Measurements from ENCODE around the gene NDST1. TPM values are rescaled to one million over a fixed set of nuclear protein-coding genes. Genes with fewer than 3 reads are reported as not detected.

Gene NDST1
- polyA plus RNA-seq, 1 of the 3 experiments (the other 2 are of a cell fraction) = 29.2 TPM

GRCh38 chr5:150506571-150507473, 1.1 kb upstream of the NDST1 start:
- CTCF ChIA-PET = interaction anchor here (0.6 to 3.5 kb wide), 5 partner anchors 14 to 48 kb away, joined by 3 to 14 read pairs (median 4); no protein-coding TSS in a partner anchor
- H3K27ac ChIP-seq (ENCODE audit: low read depth in 2 of 2, low read length in 1 of 2) = peak overlapping the region in 1 of 2 experiments; percentile 51; a peak in 2 of 4 replicates
- POLR2A ChIA-PET = interaction anchor here (1.4 kb wide), 1 partner anchor 16 kb away, joined by 3 read pairs; no protein-coding TSS in a partner anchor

GRCh38 chr5:150508277-150508640, 328 bp downstream of the NDST1 start:
- POLR2A ChIA-PET = no interaction called here

More at GRCh38 chr5:150506571-150507473, 1.1 kb upstream of the NDST1 start:
- peaks cover 94% of the 10 kb centered on the region for H3K79me2 ChIP-seq (ENCODE audit: insufficient read depth)
- H3K9ac ChIP-seq = no peak overlapping the region
- TF ChIP-seq CHD2 (IDR thresholded peaks at IDR 0.05; ENCODE audit: low read length, partially characterized antibody) (no peak), USF1 (IDR thresholded peaks at IDR 0.05; ENCODE audit: borderline replicate concordance, low read depth) (no peak), TEAD4 (IDR thresholded peaks at IDR 0.05; ENCODE audit: borderline replicate concordance, insufficient read depth) (no peak), USF2 (IDR thresholded peaks at IDR 0.05; ENCODE audit: borderline replicate concordance, low read depth, low read length) (no peak), RCOR1 (IDR thresholded peaks at IDR 0.05; ENCODE audit: low read length) (no peak), FOXM1 (IDR thresholded peaks at IDR 0.05; ENCODE audit: low read depth) (no peak), NRF1 (IDR thresholded peaks at IDR 0.05; ENCODE audit: low read depth, low read length) (no peak), RXRA (IDR thresholded peaks at IDR 0.05; ENCODE audit: borderline replicate concordance, low read depth) (no peak)
- peaks cover 100% of the 10 kb centered on the region for H4K20me1 ChIP-seq (ENCODE audit: insufficient read depth)
- H3K4me1 ChIP-seq (ENCODE audit: control insufficient read depth in 1 of 2, insufficient read depth in 2 of 2, low read depth in 1 of 2, low read length in 1 of 2) = peaks cover 10 to 83% of the 10 kb centered on the region in 2 experiments; a peak in 3 of 4 replicates
- no peaks in the 10 kb centered on the region for H3F3A ChIP-seq (replicated peaks; ENCODE audit: insufficient read depth)
- no peaks in the 10 kb centered on the region for H3K9me2 ChIP-seq
- no peak for DNase-seq
- no peaks in the 10 kb centered on the region for H3K27me3 ChIP-seq (ENCODE audit: insufficient read depth)
- no peaks in the 10 kb centered on the region for H3K9me3 ChIP-seq
- no peak overlapping the region for H3K4me3 ChIP-seq (ENCODE audit: low read depth in 2 of 2, low read length in 1 of 2)
- 90% methylated on average over 11 of the region's 11 CpGs for WGBS (ENCODE audit: low lambda C conversion rate)
- no peak overlapping the region for H2AFZ ChIP-seq (ENCODE audit: low read depth)
- H3K4me2 ChIP-seq = no peak overlapping the region
- H3K36me3 ChIP-seq (replicated peaks in 1 of 2; ENCODE audit: control insufficient read depth in 1 of 2, insufficient read depth in 2 of 2, low read length in 1 of 2) = no peaks in the 10 kb centered on the region

More at GRCh38 chr5:150508277-150508640, 328 bp downstream of the NDST1 start:
- no peak for DNase-seq
- Histone ChIP-seq H3K27ac (ENCODE audit: low read depth in 2 of 2, low read length in 1 of 2) (peak overlapping the region in 1 of 2 experiments; percentile 54; a peak in 1 of 4 replicates), H3K27me3 (ENCODE audit: insufficient read depth) (no peaks in the 10 kb centered on the region), H3K36me3 (replicated peaks in 1 of 2; ENCODE audit: control insufficient read depth in 1 of 2, insufficient read depth in 2 of 2, low read length in 1 of 2) (no peaks in the 10 kb centered on the region), H3F3A (replicated peaks; ENCODE audit: insufficient read depth) (peaks cover 1% of the 10 kb centered on the region), H3K4me1 (ENCODE audit: control insufficient read depth in 1 of 2, insufficient read depth in 2 of 2, low read depth in 1 of 2, low read length in 1 of 2) (peaks cover 12 to 86% of the 10 kb centered on the region in 2 experiments; a peak in 3 of 4 replicates), H3K9me2 (no peaks in the 10 kb centered on the region), H3K79me2 (ENCODE audit: insufficient read depth) (peaks cover 94% of the 10 kb centered on the region), H4K20me1 (ENCODE audit: insufficient read depth) (peaks cover 100% of the 10 kb centered on the region), H3K9ac (no peak overlapping the region), H3K4me3 (ENCODE audit: low read depth in 2 of 2, low read length in 1 of 2) (no peak overlapping the region), H2AFZ (ENCODE audit: low read depth) (no peak overlapping the region), H3K9me3 (no peaks in the 10 kb centered on the region), H3K4me2 (no peak overlapping the region)
- no peak for TF ChIP-seq RFX5 (IDR thresholded peaks at IDR 0.05; ENCODE audit: low read length)
- no peak for TF ChIP-seq MXI1 (IDR thresholded peaks at IDR 0.05; ENCODE audit: low read depth, low read length)
- TF ChIP-seq YY1 (IDR thresholded peaks at IDR 0.05; ENCODE audit: low read depth) = no peak
- no peak for TF ChIP-seq ELF1 (IDR thresholded peaks at IDR 0.05)
- no peak for TF ChIP-seq TEAD4 (IDR thresholded peaks at IDR 0.05; ENCODE audit: borderline replicate concordance, insufficient read depth)
- TF ChIP-seq RXRA (IDR thresholded peaks at IDR 0.05; ENCODE audit: borderline replicate concordance, low read depth) = no peak
- TF ChIP-seq GATA2 (CRISPR knock-in tag; IDR thresholded peaks at IDR 0.05) = no peak
- TF ChIP-seq GABPA (IDR thresholded peaks at IDR 0.05; ENCODE audit: low read depth) = no peak
- TF ChIP-seq IRF3 (IDR thresholded peaks at IDR 0.05; ENCODE audit: low read depth, low read length) = no peak
- TF ChIP-seq, protein P1, sequence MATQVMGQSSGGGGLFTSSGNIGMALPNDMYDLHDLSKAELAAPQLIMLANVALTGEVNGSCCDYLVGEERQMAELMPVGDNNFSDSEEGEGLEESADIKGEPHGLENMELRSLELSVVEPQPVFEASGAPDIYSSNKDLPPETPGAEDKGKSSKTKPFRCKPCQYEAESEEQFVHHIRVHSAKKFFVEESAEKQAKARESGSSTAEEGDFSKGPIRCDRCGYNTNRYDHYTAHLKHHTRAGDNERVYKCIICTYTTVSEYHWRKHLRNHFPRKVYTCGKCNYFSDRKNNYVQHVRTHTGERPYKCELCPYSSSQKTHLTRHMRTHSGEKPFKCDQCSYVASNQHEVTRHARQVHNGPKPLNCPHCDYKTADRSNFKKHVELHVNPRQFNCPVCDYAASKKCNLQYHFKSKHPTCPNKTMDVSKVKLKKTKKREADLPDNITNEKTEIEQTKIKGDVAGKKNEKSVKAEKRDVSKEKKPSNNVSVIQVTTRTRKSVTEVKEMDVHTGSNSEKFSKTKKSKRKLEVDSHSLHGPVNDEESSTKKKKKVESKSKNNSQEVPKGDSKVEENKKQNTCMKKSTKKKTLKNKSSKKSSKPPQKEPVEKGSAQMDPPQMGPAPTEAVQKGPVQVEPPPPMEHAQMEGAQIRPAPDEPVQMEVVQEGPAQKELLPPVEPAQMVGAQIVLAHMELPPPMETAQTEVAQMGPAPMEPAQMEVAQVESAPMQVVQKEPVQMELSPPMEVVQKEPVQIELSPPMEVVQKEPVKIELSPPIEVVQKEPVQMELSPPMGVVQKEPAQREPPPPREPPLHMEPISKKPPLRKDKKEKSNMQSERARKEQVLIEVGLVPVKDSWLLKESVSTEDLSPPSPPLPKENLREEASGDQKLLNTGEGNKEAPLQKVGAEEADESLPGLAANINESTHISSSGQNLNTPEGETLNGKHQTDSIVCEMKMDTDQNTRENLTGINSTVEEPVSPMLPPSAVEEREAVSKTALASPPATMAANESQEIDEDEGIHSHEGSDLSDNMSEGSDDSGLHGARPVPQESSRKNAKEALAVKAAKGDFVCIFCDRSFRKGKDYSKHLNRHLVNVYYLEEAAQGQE (IDR thresholded peaks at IDR 0.05; ENCODE audit: low read depth, low read length) = no peak
- no peak for TF ChIP-seq FOXJ3 (CRISPR knock-in tag; IDR thresholded peaks at IDR 0.05)
- TF ChIP-seq CHD2 (IDR thresholded peaks at IDR 0.05; ENCODE audit: low read length, partially characterized antibody) = no peak
- CTCF ChIA-PET = no interaction called here
- 100% methylated on average over 2 of the region's 2 CpGs for WGBS (ENCODE audit: low lambda C conversion rate)
